Daoy (cell line): ENCODE data around the gene YAF2. TPM values are rescaled to one million over a fixed set of nuclear protein-coding genes. Genes with fewer than 3 reads are reported as not detected.
"Not testable (repeated sequence)": the region's sequence is repeated elsewhere in the genome, so short reads cannot be mapped to it uniquely, and the experiment has no call there.

ENCODE experiments used
- DNase-seq: peaks from one replicate; pipeline ENCODE4 v3.0.0-alpha.2; 2015; ENCODE audit warnings: low read depth
- total RNA-seq: library from RNA; depleted of rRNA; stranded (reverse); fragments of >200 nt; shearing (Covaris generic); gene quantifications from 2 replicates; pipeline ENCODE4 v1.2.3, GENCODE V29; 2014

Gene YAF2
- total RNA-seq, 1 experiment from 2014 or later = 16.7 TPM

- no peak for DNase-seq
These were observed 17.3 kb upstream of the YAF2 start for GRCh38 chr12:42255221-42255865.

- DNase-seq = not testable (repeated sequence)
These were observed 14.6 kb upstream of the YAF2 start for GRCh38 chr12:42252645-42253044.

- not testable (repeated sequence) for DNase-seq
These were observed 11.0 kb upstream of the YAF2 start for GRCh38 chr12:42249033-42249432.

GRCh38 chr12:42240131-42240750 is 2.2 kb upstream of the YAF2 start:
- DNase-seq = no peak

GRCh38 chr12:42237853-42238239 is 202 bp downstream of the YAF2 start:
- no peak for DNase-seq

- DNase-seq = peak; percentile 85
These were observed 796 bp downstream of the YAF2 start for GRCh38 chr12:42237052-42237852.

GRCh38 chr12:42236017-42236416 is 2.0 kb downstream of the YAF2 start:
- no peak for DNase-seq

- DNase-seq = no peak
These were observed 2.6 kb downstream of the YAF2 start for GRCh38 chr12:42235426-42235825.

- no peak for DNase-seq
These were observed 3.1 kb downstream of the YAF2 start for GRCh38 chr12:42234970-42235369.

- not testable (repeated sequence) for DNase-seq
These were observed 10.5 kb downstream of the YAF2 start for GRCh38 chr12:42227525-42227924.

- not testable (repeated sequence) for DNase-seq
These were observed 13.5 kb downstream of the YAF2 start for GRCh38 chr12:42224501-42224900.

- no peak for DNase-seq
These were observed 15.3 kb downstream of the YAF2 start for GRCh38 chr12:42222724-42223123.

- DNase-seq = no peak
These were observed 16.3 kb downstream of the YAF2 start for GRCh38 chr12:42221726-42222125.

GRCh38 chr12:42217656-42218055 is 20.4 kb downstream of the YAF2 start:
- DNase-seq = no peak

GRCh38 chr12:42216737-42217136 is 21.3 kb downstream of the YAF2 start:
- DNase-seq = no peak

GRCh38 chr12:42215759-42216158 is 22.3 kb downstream of the YAF2 start:
- not testable (repeated sequence) for DNase-seq

GRCh38 chr12:42213954-42214426 is 24.1 kb downstream of the YAF2 start:
- DNase-seq = peak; percentile 24

- peak; percentile 15 for DNase-seq
These were observed 25.0 kb downstream of the YAF2 start for GRCh38 chr12:42213023-42213422.

GRCh38 chr12:42208574-42208973 is 29.5 kb downstream of the YAF2 start:
- DNase-seq = no peak

GRCh38 chr12:42204819-42205218 is 33.2 kb downstream of the YAF2 start:
- DNase-seq = no peak

- no peak for DNase-seq
These were observed 33.7 kb downstream of the YAF2 start for GRCh38 chr12:42204362-42204761.

GRCh38 chr12:42201063-42201462 is 37.0 kb downstream of the YAF2 start:
- DNase-seq = no peak

- DNase-seq = no peak
These were observed 39.0 kb downstream of the YAF2 start for GRCh38 chr12:42199007-42199406.
